Uterus (tissue), 4 donors: Measurements from ENCODE around the gene RIPPLY3. TPM values are rescaled to one million over a fixed set of nuclear protein-coding genes. Genes with fewer than 3 reads are reported as not detected.

Source experiments
- DNase-seq, 2 donors: peaks; one replicate each; pipeline ENCODE4 v3.0.0-alpha.2; 2019 to 2020
- H3K27ac ChIP-seq, 2 donors: fragments of 200-600 bp; sonication (generic); 1 replicate in 1 of 2; 2 replicates in 1 of 2; pipeline ENCODE4 v1.5.1; 2016 to 2018
- H3K27me3 ChIP-seq, 2 donors: fragments of 200-600 bp; sonication (generic); one replicate each; pipeline ENCODE4 v1.5.1; 2018 to 2019; ENCODE audit warnings: control low read depth in 1 of 2
- H3K36me3 ChIP-seq, 2 donors: fragments of 200-600 bp; sonication (generic); one replicate each; pipeline ENCODE4 v1.5.1; 2019; ENCODE audit warnings: control low read depth in 1 of 2
- H3K4me1 ChIP-seq, 2 donors: fragments of 200-600 bp; sonication (generic); one replicate each; pipeline ENCODE4 v1.5.1; 2018 to 2019; ENCODE audit warnings: control low read depth in 1 of 2
- H3K4me3 ChIP-seq, 2 donors: fragments of 200-600 bp; sonication (generic); 1 replicate in 1 of 2; 2 replicates in 1 of 2; pipeline ENCODE4 v1.5.1; 2018 to 2019; ENCODE audit warnings: mild to moderate bottlenecking in 1 of 2
- H3K9me3 ChIP-seq, 2 donors: fragments of 200-600 bp; sonication (generic); one replicate each; pipeline ENCODE4 v1.5.1; 2019; ENCODE audit warnings: control low read depth in 1 of 2
- POLR2A ChIP-seq, 2 donors: fragments of 450-650 bp; IDR thresholded peaks; one replicate each; pipeline ENCODE4 v1.6.1; 2016; ENCODE audit warnings: antibody characterized with exemption in 2 of 2, mild to moderate bottlenecking in 1 of 2, moderate library complexity in 1 of 2
- intact Hi-C: fragments of 100-400 bp; cut with DNase I; formaldehyde crosslinking; loops from one replicate; pipeline ENCODE4 v1.15.1; 2023; ENCODE audit warnings: low total_unique reads
- total RNA-seq, 4 donors: library from RNA; depleted of rRNA in 3 of 4; stranded (reverse); fragments of >200 nt in 3 of 4; gene quantifications; one replicate each; pipeline versions ENCODE4 v1.1.0 to v1.2.4, GENCODE V29; 2014 to 2023
- TF ChIP-seq, protein P1 (sequence below), 4 experiments: fragments of 200-600 bp in 2 of 4; fragments of 450-650 bp in 2 of 4; sonication (generic) in 2 of 4; IDR thresholded peaks; one replicate each; pipeline ENCODE4 v1.5.1; 2016 to 2019; ENCODE audit warnings: antibody characterized with exemption in 4 of 4, mild to moderate bottlenecking in 2 of 4, moderate library complexity in 1 of 4
- donor health status: DM: yes; HTN: yes; CAD: no.

Gene RIPPLY3
- total RNA-seq, 4 donors from 2014 or later, result 0.62 TPM; not detected in 3

DNA sequence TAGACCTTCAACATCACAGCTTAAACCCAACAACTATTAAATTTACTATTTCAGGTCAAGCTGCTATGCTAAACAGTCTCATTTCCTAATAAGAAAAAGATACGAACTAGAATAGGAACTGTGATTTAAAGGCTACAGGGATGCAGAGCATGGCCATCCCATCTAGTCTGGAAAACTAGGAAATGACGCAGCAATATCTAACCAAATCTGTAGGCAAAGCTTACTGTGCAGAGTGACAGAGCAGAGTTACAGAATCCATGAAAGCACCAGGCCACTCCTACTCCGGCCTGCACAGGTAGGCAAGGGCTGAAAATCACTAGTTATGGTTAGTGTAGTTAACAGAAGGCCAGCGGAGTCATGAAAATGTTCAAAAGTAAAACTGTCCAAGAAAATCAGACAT, 42.1 kb upstream of the RIPPLY3 start:
- intact Hi-C loops, result no loop called here
- Histone ChIP-seq H3K27me3 (no peaks in the 10 kb centered on the region), H3K4me3 (no peak overlapping the region), H3K9me3 (no peaks in the 10 kb centered on the region), H3K27ac (no peak overlapping the region), H3K36me3 (no peaks in the 10 kb centered on the region), H3K4me1 (no peaks in the 10 kb centered on the region)
- DNase-seq, result no peak
- no peak for TF ChIP-seq POLR2A (IDR thresholded peaks at IDR 0.05)
- TF ChIP-seq, protein P1, sequence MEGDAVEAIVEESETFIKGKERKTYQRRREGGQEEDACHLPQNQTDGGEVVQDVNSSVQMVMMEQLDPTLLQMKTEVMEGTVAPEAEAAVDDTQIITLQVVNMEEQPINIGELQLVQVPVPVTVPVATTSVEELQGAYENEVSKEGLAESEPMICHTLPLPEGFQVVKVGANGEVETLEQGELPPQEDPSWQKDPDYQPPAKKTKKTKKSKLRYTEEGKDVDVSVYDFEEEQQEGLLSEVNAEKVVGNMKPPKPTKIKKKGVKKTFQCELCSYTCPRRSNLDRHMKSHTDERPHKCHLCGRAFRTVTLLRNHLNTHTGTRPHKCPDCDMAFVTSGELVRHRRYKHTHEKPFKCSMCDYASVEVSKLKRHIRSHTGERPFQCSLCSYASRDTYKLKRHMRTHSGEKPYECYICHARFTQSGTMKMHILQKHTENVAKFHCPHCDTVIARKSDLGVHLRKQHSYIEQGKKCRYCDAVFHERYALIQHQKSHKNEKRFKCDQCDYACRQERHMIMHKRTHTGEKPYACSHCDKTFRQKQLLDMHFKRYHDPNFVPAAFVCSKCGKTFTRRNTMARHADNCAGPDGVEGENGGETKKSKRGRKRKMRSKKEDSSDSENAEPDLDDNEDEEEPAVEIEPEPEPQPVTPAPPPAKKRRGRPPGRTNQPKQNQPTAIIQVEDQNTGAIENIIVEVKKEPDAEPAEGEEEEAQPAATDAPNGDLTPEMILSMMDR (IDR thresholded peaks at IDR 0.05), result no peak

DNA sequence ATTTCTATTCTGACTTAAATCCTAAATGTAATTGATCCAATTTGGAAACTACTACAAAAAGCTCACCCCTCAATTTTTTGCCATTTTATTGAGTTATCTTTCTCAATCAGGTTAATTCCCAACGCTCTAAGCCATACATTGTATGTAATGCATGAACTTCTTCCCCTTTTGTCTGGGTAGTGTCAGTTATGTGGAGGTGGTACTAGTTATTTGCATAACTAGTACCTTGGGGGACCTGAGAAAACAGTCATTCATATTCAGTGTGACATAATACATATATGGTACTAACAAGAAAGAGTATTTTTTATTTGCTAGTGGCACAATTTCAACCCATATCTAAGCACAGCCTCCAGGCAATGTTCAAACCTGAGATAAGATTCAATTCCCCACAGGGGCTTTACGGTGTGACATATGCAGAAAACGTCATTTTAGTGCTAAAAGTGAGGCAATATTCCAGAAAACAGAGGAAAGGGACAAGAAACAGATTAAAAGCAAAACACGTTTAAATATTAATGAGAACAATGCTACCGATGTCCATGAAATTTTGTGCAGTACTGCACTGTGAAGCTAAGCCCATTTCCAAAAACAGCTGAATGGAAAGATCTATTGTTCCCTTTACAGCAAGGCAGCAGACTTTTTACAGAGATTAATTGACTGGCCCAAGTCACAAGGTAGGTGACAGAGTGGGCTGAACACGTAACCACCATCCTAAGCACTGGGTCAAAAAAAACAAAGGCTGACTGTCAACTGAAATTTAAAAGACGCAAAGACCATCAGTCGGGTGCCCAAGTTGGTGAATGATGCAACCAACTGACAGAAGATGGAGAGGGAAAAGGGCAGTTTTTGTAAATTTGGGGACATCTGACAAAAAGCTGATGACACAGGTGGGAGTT, 41.4 kb upstream of the RIPPLY3 start:
- H3K4me3 ChIP-seq, result no peak overlapping the region
- TF ChIP-seq, protein P1 (IDR thresholded peaks at IDR 0.05), result no peak
- no peak for TF ChIP-seq POLR2A (IDR thresholded peaks at IDR 0.05)
- no peak overlapping the region for H3K27ac ChIP-seq
- H3K36me3 ChIP-seq, result no peaks in the 10 kb centered on the region
- H3K27me3 ChIP-seq, result no peaks in the 10 kb centered on the region
- H3K4me1 ChIP-seq, result no peaks in the 10 kb centered on the region
- no peaks in the 10 kb centered on the region for H3K9me3 ChIP-seq
- DNase-seq, result no peak
- intact Hi-C loops, result no loop called here

DNA sequence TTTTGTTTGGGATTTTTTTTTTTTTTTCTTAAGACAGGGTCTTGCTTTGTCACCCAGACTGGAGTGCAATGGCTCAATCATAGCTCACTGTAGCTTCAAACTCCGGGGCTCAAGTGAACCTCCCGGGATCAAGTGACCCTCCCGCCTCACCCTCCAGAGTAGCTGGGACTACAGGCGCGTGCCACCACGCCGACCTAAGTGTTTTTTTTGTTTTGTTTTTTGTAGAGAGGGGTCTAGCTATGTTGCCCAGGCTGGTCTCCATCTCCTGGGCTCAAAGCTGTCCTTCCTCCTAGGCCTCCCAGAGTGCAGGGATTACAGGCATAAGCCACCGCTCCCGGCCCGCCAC, 40.8 kb upstream of the RIPPLY3 start:
- H3K4me1 ChIP-seq, result no peaks in the 10 kb centered on the region
- H3K9me3 ChIP-seq, result no peaks in the 10 kb centered on the region
- intact Hi-C loops, result no loop called here
- peak overlapping the region; percentile 72 to 90 for H3K27ac ChIP-seq
- H3K4me3 ChIP-seq, result peak overlapping the region; percentile 32 to 59
- DNase-seq, result no peak
- TF ChIP-seq POLR2A (IDR thresholded peaks at IDR 0.05), result no peak
- TF ChIP-seq, protein P1 (IDR thresholded peaks at IDR 0.05), result no peak
- no peaks in the 10 kb centered on the region for H3K36me3 ChIP-seq
- H3K27me3 ChIP-seq, result no peaks in the 10 kb centered on the region

DNA sequence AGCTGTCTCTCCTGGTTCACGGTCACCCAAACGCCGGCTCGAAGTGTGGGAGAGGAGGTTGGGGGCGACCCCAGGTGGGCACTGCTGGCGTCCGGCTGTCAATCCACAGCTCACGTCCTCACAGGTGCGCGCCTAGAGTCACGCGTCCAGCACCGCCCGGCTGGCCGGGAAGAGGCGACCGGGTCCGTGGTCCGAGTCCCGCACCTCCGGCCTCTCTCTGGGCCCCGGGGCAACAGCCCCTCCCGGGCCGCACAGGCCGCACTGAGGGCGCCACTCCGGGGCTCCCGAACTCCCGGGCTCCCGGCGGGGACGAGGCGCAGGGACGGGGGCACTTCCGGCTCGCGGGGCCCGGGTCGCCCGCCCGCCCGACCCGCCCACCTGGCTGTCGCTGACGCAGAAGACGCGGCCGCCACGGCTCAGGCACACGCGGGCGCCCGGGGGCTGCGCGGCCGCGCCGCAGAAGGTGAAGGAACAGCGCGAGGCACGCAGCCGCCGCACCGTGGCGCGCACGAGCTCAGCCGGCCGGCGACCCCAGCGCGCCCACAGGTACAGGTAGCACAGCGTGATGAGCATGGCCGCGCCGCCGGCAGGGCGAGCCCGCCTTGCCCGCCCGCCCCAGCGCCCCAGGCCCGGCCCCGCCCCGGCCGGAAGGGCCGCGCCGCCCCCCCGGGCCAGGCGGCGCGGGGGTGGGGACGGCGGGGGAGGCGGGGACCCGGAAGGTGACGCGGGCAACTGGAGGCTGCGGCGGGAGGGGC, 40.3 kb upstream of the RIPPLY3 start, which contains the start of gene HLCS:
HLCS (minus strand) TSS at position 604 of the 755 bp plus-strand sequence; CDS start at position 573, 31 bp downstream.
- intact Hi-C loops, result no loop called here
- TF ChIP-seq, protein P1 (IDR thresholded peaks at IDR 0.05), result peak in 3 of 4 experiments; percentile 24 to 43 (median 40)
- TF ChIP-seq POLR2A (IDR thresholded peaks at IDR 0.05), result peak in 1 of 2 donors; percentile 64
- Histone ChIP-seq H3K36me3 (no peaks in the 10 kb centered on the region), H3K27ac (peak within 1 kb of the TSS; percentile 72 to 90), H3K27me3 (no peaks in the 10 kb centered on the region), H3K4me1 (no peaks in the 10 kb centered on the region), H3K4me3 (peak within 1 kb of the TSS; percentile 32 to 59), H3K9me3 (no peaks in the 10 kb centered on the region)
- DNase-seq, result peak; percentile 23 to 68
